Renal cortex interstitium (tissue), 11 donors: ENCODE data around the gene ARHGEF7. TPM values are rescaled to one million over a fixed set of nuclear protein-coding genes. Genes with fewer than 3 reads are reported as not detected.

Experiments
- DNase-seq, 11 donors: peaks; one replicate each; pipeline ENCODE4 v3.0.0-alpha.2; 2013; ENCODE audit warnings: low read depth in 9 of 11, low spot score in 4 of 11; ENCODE audit errors: extremely low read depth in 1 of 11
- polyA plus RNA-seq, 3 donors: library from polyadenylated mRNA; unstranded; fragments of 120-200 nt; gene quantifications; one replicate each; pipeline ENCODE4 v1.2.1, GENCODE V29; 2013; ENCODE audit not compliant: insufficient read length in 3 of 3

ARHGEF7 gene
- polyA plus RNA-seq, 3 donors: 63.0 to 84.2 (median 66.7) TPM

- DNase-seq: no peak
Observed at GRCh38 chr13:111230385-111230930, 115.3 kb downstream of the ARHGEF7 start.

GRCh38 chr13:111232191-111232590 is 117.1 kb downstream of the ARHGEF7 start:
- DNase-seq: no peak

GRCh38 chr13:111233080-111233479 is 118.0 kb downstream of the ARHGEF7 start:
- DNase-seq: no peak

- DNase-seq: no peak
Observed at GRCh38 chr13:111239764-111240670, 124.9 kb downstream of the ARHGEF7 start.

GRCh38 chr13:111241006-111241755 is 126.1 kb downstream of the ARHGEF7 start:
- peak in 1 of 11 donors; percentile 18 for DNase-seq

GRCh38 chr13:111241862-111242261 is 126.8 kb downstream of the ARHGEF7 start:
- DNase-seq: no peak

GRCh38 chr13:111242585-111242984 is 127.5 kb downstream of the ARHGEF7 start:
- DNase-seq: no peak

- peak in 1 of 11 donors; percentile 43 for DNase-seq
Observed at GRCh38 chr13:111243981-111244380, 128.9 kb downstream of the ARHGEF7 start.

- DNase-seq: peak in 6 of 11 donors; percentile 18 to 58 (median 45)
Observed at GRCh38 chr13:111245576-111246384, 130.7 kb downstream of the ARHGEF7 start.

GRCh38 chr13:111247552-111247951 is 132.4 kb downstream of the ARHGEF7 start:
- no peak for DNase-seq

GRCh38 chr13:111248822-111249221 is 133.7 kb downstream of the ARHGEF7 start:
- no peak for DNase-seq

- no peak for DNase-seq
Observed at GRCh38 chr13:111249637-111250360, 134.7 kb downstream of the ARHGEF7 start.

- no peak for DNase-seq
Observed at GRCh38 chr13:111251646-111252445, 136.7 kb downstream of the ARHGEF7 start.

- DNase-seq: no peak
Observed at GRCh38 chr13:111252446-111253364, 137.6 kb downstream of the ARHGEF7 start.

- no peak for DNase-seq
Observed at GRCh38 chr13:111253365-111253872, 138.3 kb downstream of the ARHGEF7 start.

GRCh38 chr13:111255228-111255790 is 140.2 kb downstream of the ARHGEF7 start:
- no peak for DNase-seq
